Measurements from ENCODE around the gene CACNB4. TPM values are rescaled to one million over a fixed set of nuclear protein-coding genes. Genes with fewer than 3 reads are reported as not detected.

CACNB4 gene
- total RNA-seq, 1 experiment from 2014 or later, result 0.19 TPM

- no TSS peak for BruUV-seq (replicated peaks)
- H3K4me3 ChIP-seq (ENCODE audit: low read depth, low read length, poor library complexity, severe bottlenecking), result no peak overlapping the region
- POLR2A ChIA-PET (ENCODE audit: low non-redundant PET), result no interaction called here
- no peaks in the 10 kb centered on the region for H3K4me1 ChIP-seq (ENCODE audit: insufficient read depth, low read length, poor library complexity, severe bottlenecking)
- CTCF ChIA-PET, result no interaction called here
- peaks cover 11% of the 10 kb centered on the region for H3K36me3 ChIP-seq (ENCODE audit: insufficient read depth, low read length, poor library complexity, severe bottlenecking)
- H3K27ac ChIP-seq (ENCODE audit: low read depth, low read length, poor library complexity, severe bottlenecking), result no peak overlapping the region
- TF ChIP-seq, protein P1, sequence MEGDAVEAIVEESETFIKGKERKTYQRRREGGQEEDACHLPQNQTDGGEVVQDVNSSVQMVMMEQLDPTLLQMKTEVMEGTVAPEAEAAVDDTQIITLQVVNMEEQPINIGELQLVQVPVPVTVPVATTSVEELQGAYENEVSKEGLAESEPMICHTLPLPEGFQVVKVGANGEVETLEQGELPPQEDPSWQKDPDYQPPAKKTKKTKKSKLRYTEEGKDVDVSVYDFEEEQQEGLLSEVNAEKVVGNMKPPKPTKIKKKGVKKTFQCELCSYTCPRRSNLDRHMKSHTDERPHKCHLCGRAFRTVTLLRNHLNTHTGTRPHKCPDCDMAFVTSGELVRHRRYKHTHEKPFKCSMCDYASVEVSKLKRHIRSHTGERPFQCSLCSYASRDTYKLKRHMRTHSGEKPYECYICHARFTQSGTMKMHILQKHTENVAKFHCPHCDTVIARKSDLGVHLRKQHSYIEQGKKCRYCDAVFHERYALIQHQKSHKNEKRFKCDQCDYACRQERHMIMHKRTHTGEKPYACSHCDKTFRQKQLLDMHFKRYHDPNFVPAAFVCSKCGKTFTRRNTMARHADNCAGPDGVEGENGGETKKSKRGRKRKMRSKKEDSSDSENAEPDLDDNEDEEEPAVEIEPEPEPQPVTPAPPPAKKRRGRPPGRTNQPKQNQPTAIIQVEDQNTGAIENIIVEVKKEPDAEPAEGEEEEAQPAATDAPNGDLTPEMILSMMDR (conservative IDR thresholded peaks at IDR 0.05; ENCODE audit: low read depth, low read length), result no peak
- no peak for TF ChIP-seq EZH2 (IDR thresholded peaks at IDR 0.05; ENCODE audit: borderline replicate concordance, low read depth, low read length, poor library complexity, severe bottlenecking)
- H3K27me3 ChIP-seq (replicated peaks; ENCODE audit: insufficient read depth, low read depth, low read length, poor library complexity), result no peaks in the 10 kb centered on the region
- intact Hi-C loops (cut with micrococcal nuclease; ENCODE audit: unreplicated experiment), result no loop called here
- DNase-seq (ENCODE audit: low spot score), result no peak
- no peaks in the 10 kb centered on the region for H3K9me3 ChIP-seq (ENCODE audit: low read depth, low read length, poor library complexity, severe bottlenecking)
These were observed 280.9 kb downstream of the CACNB4 start for GRCh38 chr2:151817929-151818328.

DNA sequence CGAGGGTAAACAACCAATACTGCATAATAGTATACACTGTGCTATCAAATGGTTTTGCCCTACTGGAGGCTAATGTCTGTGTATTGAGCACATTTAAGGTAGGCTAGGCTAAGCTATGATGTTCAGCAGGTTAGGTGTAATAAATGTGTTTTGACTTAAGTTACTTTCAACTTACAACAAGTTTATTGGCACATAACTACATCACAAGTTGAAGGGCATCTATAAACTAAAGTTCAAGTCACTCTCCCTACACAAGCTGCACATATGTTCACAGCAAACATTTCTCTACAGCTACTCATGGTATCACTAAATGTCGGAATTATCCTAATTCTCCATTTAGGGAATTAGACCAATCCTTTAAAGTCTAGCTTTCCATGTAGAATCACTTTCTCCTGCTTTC is 282.0 kb downstream of the CACNB4 start:
- BruUV-seq (replicated peaks), result no TSS peak
- POLR2A ChIA-PET (ENCODE audit: low non-redundant PET), result no interaction called here
- Histone ChIP-seq H3K27me3 (replicated peaks; ENCODE audit: insufficient read depth, low read depth, low read length, poor library complexity) (no peaks in the 10 kb centered on the region), H3K36me3 (ENCODE audit: insufficient read depth, low read length, poor library complexity, severe bottlenecking) (peaks cover 21% of the 10 kb centered on the region), H3K9me3 (ENCODE audit: low read depth, low read length, poor library complexity, severe bottlenecking) (no peaks in the 10 kb centered on the region), H3K4me3 (ENCODE audit: low read depth, low read length, poor library complexity, severe bottlenecking) (no peak overlapping the region), H3K4me1 (ENCODE audit: insufficient read depth, low read length, poor library complexity, severe bottlenecking) (no peaks in the 10 kb centered on the region), H3K27ac (ENCODE audit: low read depth, low read length, poor library complexity, severe bottlenecking) (no peak overlapping the region)
- no peak for DNase-seq (ENCODE audit: low spot score)
- TF ChIP-seq, protein P1 (conservative IDR thresholded peaks at IDR 0.05; ENCODE audit: low read depth, low read length), result no peak
- no peak for TF ChIP-seq EZH2 (IDR thresholded peaks at IDR 0.05; ENCODE audit: borderline replicate concordance, low read depth, low read length, poor library complexity, severe bottlenecking)
- CTCF ChIA-PET, result no interaction called here
- intact Hi-C loops (cut with micrococcal nuclease; ENCODE audit: unreplicated experiment), result no loop called here

DNA sequence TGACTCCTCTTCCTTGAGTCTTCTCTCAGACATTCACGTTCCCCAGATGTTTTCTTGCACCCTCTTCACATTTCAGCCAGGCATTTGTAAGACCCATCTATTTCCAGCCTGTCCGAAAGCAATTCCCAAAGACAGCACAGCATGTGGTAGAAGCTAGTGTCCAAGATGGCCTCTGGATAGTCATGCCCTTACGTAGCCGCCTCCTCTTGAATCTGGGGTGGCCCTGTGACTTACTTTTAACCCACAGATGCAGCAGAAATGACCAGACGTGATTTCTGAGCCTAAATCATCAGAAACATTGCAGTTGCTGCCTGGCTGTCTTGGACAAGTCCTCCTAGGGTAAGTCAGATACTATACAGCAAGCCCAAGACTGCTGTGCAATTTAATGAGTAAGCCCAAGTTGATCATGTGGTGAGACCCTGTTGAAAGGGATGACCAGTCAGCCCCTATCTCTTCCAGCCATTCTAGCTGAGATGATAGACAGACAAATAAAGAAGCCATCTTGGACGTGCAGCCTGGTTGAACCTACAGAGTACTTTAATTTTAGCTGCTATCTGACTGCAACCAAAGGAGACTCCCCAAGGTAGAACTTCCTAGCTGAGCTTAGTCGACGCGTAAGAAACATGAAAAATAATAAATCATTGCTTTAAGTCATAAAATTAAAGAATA is 282.9 kb downstream of the CACNB4 start:
- TF ChIP-seq, protein P1 (conservative IDR thresholded peaks at IDR 0.05; ENCODE audit: low read depth, low read length), result no peak
- TF ChIP-seq EZH2 (IDR thresholded peaks at IDR 0.05; ENCODE audit: borderline replicate concordance, low read depth, low read length, poor library complexity, severe bottlenecking), result no peak
- ChIA-PET CTCF (no interaction called here), POLR2A (ENCODE audit: low non-redundant PET) (no interaction called here)
- Histone ChIP-seq H3K4me1 (ENCODE audit: insufficient read depth, low read length, poor library complexity, severe bottlenecking) (no peaks in the 10 kb centered on the region), H3K9me3 (ENCODE audit: low read depth, low read length, poor library complexity, severe bottlenecking) (no peaks in the 10 kb centered on the region), H3K27ac (ENCODE audit: low read depth, low read length, poor library complexity, severe bottlenecking) (no peak overlapping the region), H3K27me3 (replicated peaks; ENCODE audit: insufficient read depth, low read depth, low read length, poor library complexity) (no peaks in the 10 kb centered on the region), H3K36me3 (ENCODE audit: insufficient read depth, low read length, poor library complexity, severe bottlenecking) (peaks cover 29% of the 10 kb centered on the region), H3K4me3 (ENCODE audit: low read depth, low read length, poor library complexity, severe bottlenecking) (no peak overlapping the region)
- intact Hi-C loops (cut with micrococcal nuclease; ENCODE audit: unreplicated experiment), result no loop called here
- no peak for DNase-seq (ENCODE audit: low spot score)
- no TSS peak for BruUV-seq (replicated peaks)

Data from A673 (cell line).